Small intestine (tissue), 7 donors: ENCODE results near the gene EIF3D. TPM values are rescaled to one million over a fixed set of nuclear protein-coding genes. Genes with fewer than 3 reads are reported as not detected.

Experiments
- DNase-seq, 2 donors: peaks; one replicate each; pipeline versions ENCODE4 v3.0.0 to v3.0.0-alpha.2; 2013
- FAIRE-seq: peaks from 2 replicates; lab custom pipeline; 2012; peaks lifted over from hg19 to GRCh38; lab: Jason Lieb, UNC
- H3K27ac ChIP-seq, 3 donors: one replicate each; pipeline ENCODE4 v1.5.1; 2013; ENCODE audit warnings: low read length in 2 of 3, mild to moderate bottlenecking in 2 of 3, control low read depth in 1 of 3, inconsistent platforms in 1 of 3, low read depth in 1 of 3, moderate library complexity in 1 of 3
- H3K27me3 ChIP-seq, 3 donors: one replicate each; pipeline ENCODE4 v1.6.1; 2013; ENCODE audit warnings: low read length in 3 of 3, inconsistent platforms in 1 of 3; ENCODE audit not compliant: control insufficient read depth in 3 of 3, insufficient read depth in 3 of 3
- H3K36me3 ChIP-seq, 3 donors: one replicate each; pipeline ENCODE4 v1.6.1; 2013; ENCODE audit warnings: low read length in 3 of 3, inconsistent platforms in 1 of 3, low read depth in 1 of 3, mild to moderate bottlenecking in 1 of 3, moderate library complexity in 1 of 3; ENCODE audit not compliant: control insufficient read depth in 3 of 3, insufficient read depth in 2 of 3
- H3K4me1 ChIP-seq, 3 donors: one replicate each; pipeline ENCODE4 v1.6.1; 2013; ENCODE audit warnings: low read length in 2 of 3, inconsistent platforms in 1 of 3, low read depth in 1 of 3, mild to moderate bottlenecking in 1 of 3, moderate library complexity in 1 of 3; ENCODE audit not compliant: control insufficient read depth in 3 of 3, insufficient read depth in 2 of 3
- H3K4me3 ChIP-seq, 3 donors: one replicate each; pipeline ENCODE4 v1.5.1; 2013; ENCODE audit warnings: low read length in 3 of 3, control low read depth in 1 of 3, inconsistent platforms in 1 of 3, low read depth in 1 of 3, mild to moderate bottlenecking in 1 of 3, moderate library complexity in 1 of 3
- H3K9me3 ChIP-seq, 2 donors: one replicate each; pipeline ENCODE4 v1.6.1; 2013; ENCODE audit warnings: low read depth in 1 of 2, low read length in 1 of 2; ENCODE audit not compliant: control insufficient read depth in 2 of 2, insufficient read depth in 1 of 2
- WGBS, 3 donors: extraction: QIAGEN DNeasy Blood & Tissue Kit; methylation state at CpG; one replicate each; pipeline ENCODE4 v1.1.7; 2013; 5-methylcytosine and 5-hydroxymethylcytosine counted together
- polyA plus RNA-seq, 4 donors: library from polyadenylated mRNA; stranded (reverse) in 3 of 4; unstranded in 1 of 4; fragments of 200-250 nt in 3 of 4; fragments of 120-200 nt in 1 of 4; gene quantifications; one replicate each; pipeline versions ENCODE4 v1.2.1 to v1.2.3, GENCODE V29; 2013
- donor health status: healthy with polysubstance abuse.
- donor health status: control.
- donor health status: control.
- donor health status: Bipolar disorder and iron deficiency.
- donor health status: healthy.

The EIF3D gene
- polyA plus RNA-seq, 4 donors = 169 to 215 (median 198) TPM

DNA sequence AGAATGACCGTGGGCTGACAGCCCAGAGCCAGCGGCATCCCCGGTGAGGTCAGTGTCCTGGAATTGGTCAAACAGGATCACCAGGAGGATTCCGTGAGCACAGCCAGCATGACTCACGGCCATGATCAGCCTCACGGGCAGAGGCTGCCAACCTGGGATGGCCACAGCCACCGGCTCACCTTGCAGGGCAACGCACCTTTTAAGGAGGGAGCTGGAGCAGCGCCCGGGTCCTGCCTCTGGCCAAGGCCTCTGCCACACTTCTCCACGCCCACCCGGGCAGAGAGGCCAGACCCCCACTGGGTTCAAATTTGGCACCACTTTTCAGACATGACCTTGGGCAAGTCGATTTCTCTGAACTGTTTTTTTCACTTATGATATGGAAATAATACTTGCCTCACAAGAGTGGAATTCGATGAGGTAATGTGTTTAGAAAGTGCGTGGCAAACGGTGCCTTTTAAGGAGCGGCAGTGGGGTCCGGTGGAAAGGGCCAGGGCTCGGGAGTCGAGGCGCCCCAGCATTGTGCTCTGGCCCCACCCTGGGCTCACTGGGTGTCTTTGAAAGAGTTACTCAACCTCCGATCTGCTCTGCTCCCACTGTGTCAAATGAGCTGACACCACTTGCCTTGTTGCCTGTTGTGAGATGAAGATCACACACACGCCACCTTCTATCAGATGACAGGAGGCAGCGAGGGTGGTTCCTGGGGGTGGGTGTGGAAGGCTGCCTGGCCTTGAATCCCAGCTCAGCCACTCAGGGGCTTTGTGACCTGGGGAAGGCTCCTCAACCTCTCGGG lies 63.5 kb downstream of the EIF3D start:
- peaks cover 0 to 50% (median 0%) of the 10 kb centered on the region in 3 donors for H3K36me3 ChIP-seq
- 17 to 53% (median 33%) methylated on average over 25 of the region's 25 CpGs for WGBS, 3 donors
- H3K27me3 ChIP-seq = no peaks in the 10 kb centered on the region
- no peak for FAIRE-seq
- peak; percentile 55 to 71 for DNase-seq
- H3K4me1 ChIP-seq = peaks cover 0 to 29% (median 0%) of the 10 kb centered on the region in 3 donors
- no peak overlapping the region for H3K4me3 ChIP-seq
- no peaks in the 10 kb centered on the region for H3K9me3 ChIP-seq
- H3K27ac ChIP-seq = peak overlapping the region; percentile 27 to 74 (median 30)

DNA sequence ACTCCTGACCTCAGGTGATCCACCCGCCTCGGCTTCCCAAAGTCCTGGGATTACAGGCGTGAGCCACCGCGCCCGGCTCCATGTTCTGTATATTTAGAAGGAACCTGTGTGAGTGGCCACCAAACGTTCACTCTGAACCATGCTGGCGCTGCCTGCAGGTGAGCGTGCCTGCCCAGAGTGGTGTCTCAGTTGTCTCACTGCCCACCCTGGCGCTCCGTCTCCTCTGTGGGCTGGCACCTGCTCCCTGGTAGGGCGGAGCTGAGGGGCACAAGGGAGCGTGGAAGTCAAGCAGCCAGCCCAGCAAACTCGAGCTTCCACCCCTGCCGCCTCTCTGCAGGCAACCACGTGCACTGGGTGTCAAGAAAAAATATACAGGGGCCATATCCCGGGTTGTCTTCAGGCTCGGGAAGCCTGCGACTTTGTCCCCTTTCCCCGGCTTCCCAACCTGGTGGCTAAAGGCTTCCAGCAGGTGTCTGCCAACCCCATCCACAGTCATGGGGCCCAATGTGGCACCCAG lies 64.2 kb downstream of the EIF3D start:
- DNase-seq (no peak), FAIRE-seq (no peak)
- H3K4me1 ChIP-seq = peaks cover 0 to 28% (median 0%) of the 10 kb centered on the region in 3 donors
- no peak overlapping the region for H3K4me3 ChIP-seq
- WGBS, 3 donors = 63 to 82% (median 70%) methylated on average over 20 of the region's 20 CpGs
- peaks cover 0 to 45% (median 0%) of the 10 kb centered on the region in 3 donors for H3K36me3 ChIP-seq
- H3K27ac ChIP-seq = peak overlapping the region in 2 of 3 donors; percentile 30 to 74
- H3K9me3 ChIP-seq = no peaks in the 10 kb centered on the region
- H3K27me3 ChIP-seq = no peaks in the 10 kb centered on the region

DNA sequence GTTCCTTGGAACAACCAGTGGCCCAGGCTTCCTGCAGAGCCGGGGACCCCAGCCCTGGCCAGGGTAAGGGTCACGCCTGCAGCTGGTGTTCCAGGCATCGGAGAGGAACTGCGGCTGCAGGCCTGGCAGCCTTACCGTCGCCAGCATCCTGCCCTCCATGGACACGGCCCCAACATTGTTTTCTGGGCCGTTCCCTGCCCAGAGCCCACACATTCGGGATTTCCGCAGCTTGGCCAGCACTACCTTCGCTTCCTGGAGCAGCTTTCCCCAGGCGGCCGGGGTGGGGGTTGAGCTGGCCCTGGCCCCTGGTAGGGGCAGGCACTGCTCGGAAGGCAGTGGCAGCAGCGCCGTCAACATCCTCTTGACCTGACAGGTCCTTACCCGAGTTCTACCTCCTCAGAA lies 65.2 kb downstream of the EIF3D start:
- 76 to 91% (median 83%) methylated on average over 17 of the region's 17 CpGs for WGBS, 3 donors
- Histone ChIP-seq H3K27me3 (no peaks in the 10 kb centered on the region), H3K36me3 (peaks cover 0 to 37% (median 0%) of the 10 kb centered on the region in 3 donors), H3K4me1 (peaks cover 0 to 32% (median 0%) of the 10 kb centered on the region in 3 donors), H3K9me3 (no peaks in the 10 kb centered on the region), H3K27ac (peak overlapping the region in 2 of 3 donors; percentile 16 to 85), H3K4me3 (no peak overlapping the region)
- no peak for FAIRE-seq
- DNase-seq = no peak

DNA sequence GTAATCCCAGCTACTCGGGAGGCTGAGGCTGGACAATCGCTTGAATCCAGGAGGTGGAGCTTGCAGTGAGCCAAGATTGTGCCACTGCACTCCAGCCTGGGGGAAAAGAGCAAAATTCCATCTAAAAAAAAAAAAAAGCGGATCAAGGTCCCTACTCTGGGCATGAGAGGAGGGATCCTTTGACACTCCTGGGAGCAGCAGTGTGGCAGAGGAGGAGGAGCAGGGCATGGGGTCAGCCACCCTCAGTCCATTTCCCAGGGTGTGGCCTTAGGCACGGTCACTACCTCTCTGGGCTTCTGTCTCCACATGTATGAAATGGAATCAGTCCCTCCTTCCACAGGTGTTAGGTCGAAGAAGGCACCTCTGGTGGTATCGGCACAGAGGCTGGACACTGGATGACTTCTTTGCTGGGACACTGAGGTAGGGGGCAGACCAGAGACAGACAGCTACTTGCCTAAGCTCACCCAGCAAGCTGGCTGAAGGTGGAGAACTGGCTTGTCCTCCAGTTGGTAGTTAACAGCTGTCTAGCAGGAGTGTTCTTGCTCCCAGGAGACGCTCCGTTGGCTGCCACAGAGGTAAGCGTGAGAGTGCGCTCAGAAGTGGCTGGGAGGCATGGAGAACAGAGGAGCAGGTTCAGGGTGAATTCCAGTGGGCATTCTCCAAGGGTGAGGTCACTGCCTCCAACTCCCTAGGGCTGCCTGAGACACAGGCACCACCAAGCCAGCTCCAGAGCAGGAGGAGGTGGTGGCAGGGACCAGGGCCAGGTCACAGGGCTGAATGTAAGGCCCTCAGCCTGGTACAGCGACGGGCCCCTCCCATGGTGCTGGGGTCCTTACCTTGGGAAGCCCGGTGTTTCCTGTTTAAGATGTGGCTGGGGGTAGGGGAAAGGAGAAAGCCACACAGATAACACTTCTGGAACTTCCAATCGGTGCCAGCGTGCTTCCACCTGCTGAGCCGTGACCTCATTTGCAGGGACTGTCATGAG lies 67.0 kb downstream of the EIF3D start:
- no peaks in the 10 kb centered on the region for H3K9me3 ChIP-seq
- 68 to 77% (median 75%) methylated on average over 16 of the region's 16 CpGs for WGBS, 3 donors
- DNase-seq (peak in 1 of 2 donors; percentile 52), FAIRE-seq (no peak)
- H3K4me3 ChIP-seq = no peak overlapping the region
- peak overlapping the region in 2 of 3 donors; percentile 42 to 47 for H3K27ac ChIP-seq
- H3K4me1 ChIP-seq = peaks cover 0 to 44% (median 0%) of the 10 kb centered on the region in 3 donors
- no peaks in the 10 kb centered on the region for H3K27me3 ChIP-seq
- peaks cover 0 to 21% (median 0%) of the 10 kb centered on the region in 3 donors for H3K36me3 ChIP-seq

Other genes with a start within 250 kb of the EIF3D start
- gene MYH9, start 141.2 kb downstream of the EIF3D start, polyA plus RNA-seq = 100 to 1,000 TPM in 3 of 4 donors, 10 to 100 TPM in 1; 95.4 to 188 (median 143) TPM
- 100 to 1,000 TPM in 3 of 4 donors, 10 to 100 TPM in 1; 86.0 to 209 (median 182) TPM for gene TXN2, start 47.5 kb downstream of the EIF3D start, polyA plus RNA-seq
- gene FOXRED2, start 22.1 kb downstream of the EIF3D start, polyA plus RNA-seq = 10 to 100 TPM in 1 of 4 donors, 1 to 10 TPM in 1, under 1 TPM in 2; 0.67 to 14.2 (median 3.1) TPM
- gene CACNG2, start 174.6 kb upstream of the EIF3D start, polyA plus RNA-seq = under 1 TPM in 1 of 4 donors, not detected in 3; 0.09 TPM
- gene IFT27, start 247.0 kb upstream of the EIF3D start, polyA plus RNA-seq = 10 to 100 TPM; 21.9 to 29.5 (median 26.5) TPM